Activated B cell treated with CpG ODN at 0.5 μM for 24 hours (primary cell): ENCODE data around the gene PPP1CA. TPM values are rescaled to one million over a fixed set of nuclear protein-coding genes. Genes with fewer than 3 reads are reported as not detected.
A peak's percentile ranks its signal among the peaks of the same experiment; 100 is the strongest.

Experiments
- ATAC-seq: fragments of 200-7000 bp; cut with Tn5 transposase; one replicate; pipeline ENCODE4 v1.10.0; 2021; ENCODE audit warnings: low read depth, mild to moderate bottlenecking, moderate library complexity
- CTCF ChIA-PET: fragments of 350-600 bp; sonication (Branson Sonifier 250); formaldehyde crosslinking; loops from one replicate; lab custom pipeline; 2021; ENCODE audit warnings: antibody characterized with exemption; lab: Charles Lee
- POLR2A ChIA-PET: fragments of 350-600 bp; sonication (Branson Sonifier 250); formaldehyde crosslinking; loops from one replicate; lab custom pipeline; 2021; ENCODE audit warnings: antibody characterized with exemption; lab: Charles Lee
- DNase-seq: peaks from one replicate; pipeline ENCODE4 v3.0.0; 2022
- H3K27ac Mint-ChIP-seq: one replicate; pipeline ENCODE4 v1.8.0; 2020; ENCODE audit warnings: mixed read lengths
- H3K27me3 Mint-ChIP-seq: one replicate; pipeline ENCODE4 v1.8.0; 2021; ENCODE audit warnings: mixed read lengths
- H3K36me3 Mint-ChIP-seq: one replicate; pipeline ENCODE4 v1.8.0; 2021; ENCODE audit warnings: low read depth, mixed read lengths
- H3K4me1 Mint-ChIP-seq: one replicate; pipeline ENCODE4 v1.8.0; 2021; ENCODE audit warnings: mixed read lengths
- H3K4me3 Mint-ChIP-seq: one replicate; pipeline ENCODE4 v1.8.0; 2020; ENCODE audit warnings: mild to moderate bottlenecking, mixed read lengths
- H3K9me3 Mint-ChIP-seq: one replicate; pipeline ENCODE4 v1.8.0; 2020; ENCODE audit warnings: mixed read lengths
- intact Hi-C: fragments of 100-400 bp; cut with micrococcal nuclease; formaldehyde crosslinking; loops from one replicate; pipeline ENCODE4 v1.15.1; 2024
- total RNA-seq: library from RNA; stranded (reverse); gene quantifications from 2 replicates; pipeline ENCODE4 v1.2.3, GENCODE V29; 2022
- TF ChIP-seq, protein P1 (sequence below): fragments of 200-600 bp; IDR thresholded peaks from one replicate; pipeline ENCODE4 v1.8.0; 2022; ENCODE audit warnings: antibody characterized with exemption, mild to moderate bottlenecking

The PPP1CA gene
- total RNA-seq, 1 donor from 2014 or later: 349 TPM

DNA sequence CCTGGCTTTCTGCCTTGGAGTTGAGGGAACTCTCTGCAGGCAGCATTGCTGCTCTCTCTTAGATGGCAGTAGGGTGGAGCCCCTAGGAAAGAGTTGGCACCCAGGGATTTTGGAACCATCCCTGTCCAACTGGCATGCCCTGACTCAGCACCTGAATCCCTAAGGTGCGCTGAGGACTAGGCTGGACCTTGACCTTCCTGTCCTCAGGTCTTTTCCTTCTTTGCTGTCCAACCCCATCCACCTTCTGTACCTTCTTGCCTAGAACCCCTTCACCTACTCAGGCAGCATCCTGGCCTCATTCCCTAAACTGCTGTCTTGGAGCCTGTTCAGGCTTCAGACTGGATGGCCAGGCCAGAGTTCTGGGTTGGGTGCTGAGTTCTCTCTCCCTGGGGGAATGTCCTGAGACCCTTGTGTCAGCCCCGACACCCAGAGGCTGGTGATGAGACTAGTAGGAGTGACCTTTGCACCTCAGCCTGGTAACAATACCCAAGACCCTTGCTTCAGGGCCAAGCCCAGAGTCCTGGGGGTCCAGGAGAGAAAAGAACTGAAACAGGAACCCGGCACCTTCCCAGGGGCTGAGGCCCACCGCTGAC is 45.8 kb downstream of the PPP1CA start:
- TF ChIP-seq, protein P1, sequence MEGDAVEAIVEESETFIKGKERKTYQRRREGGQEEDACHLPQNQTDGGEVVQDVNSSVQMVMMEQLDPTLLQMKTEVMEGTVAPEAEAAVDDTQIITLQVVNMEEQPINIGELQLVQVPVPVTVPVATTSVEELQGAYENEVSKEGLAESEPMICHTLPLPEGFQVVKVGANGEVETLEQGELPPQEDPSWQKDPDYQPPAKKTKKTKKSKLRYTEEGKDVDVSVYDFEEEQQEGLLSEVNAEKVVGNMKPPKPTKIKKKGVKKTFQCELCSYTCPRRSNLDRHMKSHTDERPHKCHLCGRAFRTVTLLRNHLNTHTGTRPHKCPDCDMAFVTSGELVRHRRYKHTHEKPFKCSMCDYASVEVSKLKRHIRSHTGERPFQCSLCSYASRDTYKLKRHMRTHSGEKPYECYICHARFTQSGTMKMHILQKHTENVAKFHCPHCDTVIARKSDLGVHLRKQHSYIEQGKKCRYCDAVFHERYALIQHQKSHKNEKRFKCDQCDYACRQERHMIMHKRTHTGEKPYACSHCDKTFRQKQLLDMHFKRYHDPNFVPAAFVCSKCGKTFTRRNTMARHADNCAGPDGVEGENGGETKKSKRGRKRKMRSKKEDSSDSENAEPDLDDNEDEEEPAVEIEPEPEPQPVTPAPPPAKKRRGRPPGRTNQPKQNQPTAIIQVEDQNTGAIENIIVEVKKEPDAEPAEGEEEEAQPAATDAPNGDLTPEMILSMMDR: no peak
- CTCF ChIA-PET: interaction anchor here (0.7 to 10.1 kb wide), 9 partner anchors 9 to 261 kb away, joined by 3 to 735 read pairs (median 4); partner anchors contain the start of gene CLCF1
- no peak for ATAC-seq
- H3K36me3 Mint-ChIP-seq: peaks cover 16% of the 10 kb centered on the region
- DNase-seq: no peak
- H3K4me3 Mint-ChIP-seq: peak overlapping the region; percentile 24
- intact Hi-C loops: loop anchor here (10.0 kb wide), 1 partner anchor 359 kb away; no protein-coding TSS in a partner anchor
- no peaks in the 10 kb centered on the region for H3K9me3 Mint-ChIP-seq
- H3K27ac Mint-ChIP-seq: peak overlapping the region; percentile 77
- H3K27me3 Mint-ChIP-seq: no peaks in the 10 kb centered on the region
- H3K4me1 Mint-ChIP-seq: peaks cover 70% of the 10 kb centered on the region
- POLR2A ChIA-PET: interaction anchor here (0.5 to 26.3 kb wide), 12 partner anchors 11 to 150 kb away, joined by 3 to 1307 read pairs (median 28); partner anchors contain the start of genes ANKRD13D, CLCF1, CORO1B and GRK2

DNA sequence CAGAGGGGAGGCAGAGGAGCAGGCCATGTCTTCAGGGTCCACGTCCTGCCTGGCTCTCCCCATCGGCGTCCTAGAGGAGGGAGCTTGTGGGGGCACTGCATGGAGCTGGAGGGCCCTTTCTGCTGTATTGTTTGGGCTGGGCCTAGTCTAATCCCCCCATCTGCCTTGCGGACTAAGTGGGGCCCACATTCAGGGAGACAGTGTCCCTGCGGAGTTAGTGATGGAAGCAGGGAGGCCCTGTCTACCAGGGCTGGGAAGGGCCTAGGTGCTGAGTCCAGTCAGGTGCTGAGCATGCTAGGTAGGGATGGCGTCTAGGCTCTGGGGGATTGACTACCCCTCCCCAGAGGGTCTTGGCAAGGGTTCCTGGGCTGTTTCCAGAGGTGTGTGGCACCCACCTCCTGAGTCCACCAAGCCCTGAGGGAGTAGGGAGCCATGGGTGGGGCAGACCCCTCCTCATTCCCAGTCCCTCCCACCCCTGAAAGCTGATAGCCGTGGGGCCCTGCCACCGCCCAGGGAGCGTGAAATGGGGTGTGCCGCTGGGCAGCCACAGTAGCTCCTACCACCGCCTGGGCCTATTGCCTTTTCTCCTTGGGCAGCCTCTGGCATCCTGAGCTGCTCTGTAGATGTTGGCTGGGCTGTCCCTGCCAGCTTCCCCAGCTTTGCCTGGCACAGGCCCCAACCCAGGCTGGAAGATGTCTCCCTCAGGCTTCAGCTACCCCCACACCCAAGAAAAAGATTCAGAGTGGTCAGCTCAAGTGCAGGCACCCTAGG is 46.5 kb downstream of the PPP1CA start:
- Mint-ChIP-seq H3K36me3 (peaks cover 16% of the 10 kb centered on the region), H3K27me3 (no peaks in the 10 kb centered on the region), H3K4me3 (peak overlapping the region; percentile 95), H3K9me3 (no peaks in the 10 kb centered on the region), H3K4me1 (peaks cover 77% of the 10 kb centered on the region), H3K27ac (peak overlapping the region; percentile 99)
- POLR2A ChIA-PET: interaction anchor here (0.6 to 26.3 kb wide), 12 partner anchors 11 to 1006 kb away, joined by 3 to 1307 read pairs (median 46); partner anchors contain the start of genes ANKRD13D, CLCF1, CORO1B and GRK2
- intact Hi-C loops: loop anchor here (10.0 kb wide), 1 partner anchor 360 kb away; no protein-coding TSS in a partner anchor
- ATAC-seq (no peak), DNase-seq (no peak)
- CTCF ChIA-PET: interaction anchor here (0.7 to 10.1 kb wide), 3 partner anchors 9 to 37 kb away, joined by 3 to 735 read pairs (median 56); partner anchors contain the start of gene CLCF1
- TF ChIP-seq, protein P1: no peak

DNA sequence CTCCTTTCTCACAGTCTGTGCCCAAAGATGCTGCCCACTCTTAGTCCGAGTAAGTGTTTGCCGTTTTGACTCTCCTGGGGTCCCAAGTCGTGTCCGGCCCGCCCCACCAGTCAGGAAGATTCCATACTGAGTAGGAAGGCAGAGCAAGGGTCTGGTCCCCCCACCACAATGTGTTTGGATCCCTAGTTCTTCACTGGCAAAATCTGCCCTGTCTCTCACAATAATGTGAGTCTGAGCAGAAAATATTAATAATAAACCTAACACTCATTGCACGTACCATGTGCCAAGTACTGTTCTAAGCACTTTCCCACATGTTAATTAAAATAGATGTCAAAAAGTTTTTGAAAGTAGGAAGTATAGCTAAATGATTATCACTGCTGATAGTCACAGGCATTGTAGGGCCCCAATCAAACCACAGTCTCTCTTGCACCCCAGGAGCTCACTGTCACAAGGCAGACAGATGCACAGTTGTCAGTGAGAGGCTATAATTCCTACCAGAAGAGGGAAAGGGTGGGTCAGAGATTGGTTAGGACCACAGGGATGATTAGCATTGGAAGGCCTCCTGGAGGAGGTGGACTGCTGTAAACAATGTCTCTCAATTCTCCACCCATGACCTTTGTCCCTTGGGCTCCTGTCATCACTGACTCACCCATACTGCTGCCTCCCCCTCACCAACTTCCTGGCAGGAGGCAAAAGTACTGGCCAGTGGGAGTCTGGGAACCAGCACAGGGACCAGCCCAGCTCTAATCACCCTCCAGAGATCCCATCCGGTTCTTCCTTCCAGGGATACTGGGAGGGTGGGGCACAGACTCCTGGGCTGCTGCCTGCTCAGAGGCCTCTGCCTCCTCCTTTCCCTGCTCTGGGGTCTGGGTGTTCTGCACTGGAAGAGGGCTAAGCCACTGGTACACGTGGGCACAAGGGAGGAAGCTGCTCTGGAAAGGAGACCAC is 47.3 kb downstream of the PPP1CA start:
- ChIA-PET POLR2A (interaction anchor here (0.5 to 26.3 kb wide), 41 partner anchors 8 to 1005 kb away, joined by 3 to 1307 read pairs (median 8); partner anchors contain the start of genes AIP, ANKRD13D, CLCF1 and CORO1B), CTCF (interaction anchor here (0.6 to 10.1 kb wide), 9 partner anchors 8 to 92 kb away, joined by 3 to 735 read pairs (median 7); partner anchors contain the start of genes CLCF1 and PPP1CA)
- peaks cover 16% of the 10 kb centered on the region for H3K36me3 Mint-ChIP-seq
- H3K4me3 Mint-ChIP-seq: peak overlapping the region; percentile 95
- intact Hi-C loops: loop anchor here (5.0 to 10.0 kb wide), 5 partner anchors 67 to 360 kb away; partner anchors contain the start of gene ANKRD13D
- DNase-seq: peak; percentile 25
- peak overlapping the region; percentile 99 for H3K27ac Mint-ChIP-seq
- H3K9me3 Mint-ChIP-seq: no peaks in the 10 kb centered on the region
- H3K4me1 Mint-ChIP-seq: peaks cover 86% of the 10 kb centered on the region
- no peaks in the 10 kb centered on the region for H3K27me3 Mint-ChIP-seq
- ATAC-seq: peak; percentile 1
- TF ChIP-seq, protein P1: no peak

DNA sequence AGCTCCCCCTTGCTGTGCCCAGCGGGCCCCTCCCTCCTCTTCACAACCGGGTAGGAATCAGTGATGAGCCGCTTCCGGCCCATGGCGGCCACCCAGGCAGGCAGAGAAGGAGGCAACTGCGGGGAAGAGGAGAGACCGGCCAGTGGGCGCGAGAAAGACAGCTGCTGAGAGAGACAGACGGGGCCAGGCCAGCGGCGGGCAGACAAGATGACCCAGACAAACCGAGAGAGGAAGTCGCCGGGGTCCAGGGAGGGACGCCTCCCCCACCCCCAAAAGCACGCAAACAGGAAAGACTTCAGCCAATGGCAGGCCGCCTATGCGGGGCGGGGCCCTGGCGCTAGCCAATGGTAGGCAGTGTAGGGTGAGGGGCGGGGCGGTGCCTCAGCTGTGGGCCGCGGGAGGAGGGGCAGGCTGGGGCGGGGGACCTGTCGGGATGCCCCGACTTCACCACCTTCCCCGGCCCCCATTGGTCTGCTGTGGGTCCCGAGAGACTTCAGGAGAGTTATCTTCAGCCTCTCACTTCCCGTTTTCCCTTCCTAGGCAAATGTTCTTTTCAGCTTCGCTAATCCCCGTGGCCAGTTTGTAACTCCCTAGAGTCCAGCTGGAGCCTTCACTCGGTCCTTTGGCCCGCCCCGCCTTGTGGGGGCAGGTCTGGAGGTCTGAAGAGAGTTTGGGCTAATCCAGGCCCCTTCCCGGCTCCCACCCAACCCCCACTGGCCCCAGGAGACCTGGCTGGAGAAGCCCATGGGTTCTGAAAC is 48.2 kb downstream of the PPP1CA start, which contains the start of gene POLD4:
Gene POLD4, minus strand, starts transcription at position 230 of the 758 bp plus-strand sequence. Its CDS starts 147 bp downstream, at position 83.
- H3K4me3 Mint-ChIP-seq: peak within 1 kb of the TSS; percentile 95
- intact Hi-C loops: loop anchor here (1.0 to 10.0 kb wide), 15 partner anchors 20 to 361 kb away; partner anchors contain the start of genes AIP, ANKRD13D, CDK2AP2 and CLCF1

More for the DNA sequence above, 48.2 kb downstream of the PPP1CA start, which contains the start of gene POLD4:
- TF ChIP-seq, protein P1: no peak
- peak; percentile 78 for ATAC-seq
- no peaks in the 10 kb centered on the region for H3K9me3 Mint-ChIP-seq
- ChIA-PET POLR2A (interaction anchor here (0.5 to 26.3 kb wide), 53 partner anchors 9 to 1860 kb away, joined by 3 to 1307 read pairs (median 7); partner anchors contain the start of genes AIP, ANKRD13D, CLCF1 and CORO1B), CTCF (interaction anchor here (0.6 to 10.1 kb wide), 12 partner anchors 8 to 234 kb away, joined by 3 to 735 read pairs (median 4); partner anchors contain the start of genes ANKRD13D, CLCF1, KDM2A and PPP1CA)
- peak; percentile 98 for DNase-seq
- H3K4me1 Mint-ChIP-seq: peaks cover 89% of the 10 kb centered on the region
- H3K27ac Mint-ChIP-seq: peak within 1 kb of the TSS; percentile 99
- no peaks in the 10 kb centered on the region for H3K27me3 Mint-ChIP-seq
- H3K36me3 Mint-ChIP-seq: peaks cover 16% of the 10 kb centered on the region
